ENCODE results near the gene DPH3.
A peak's percentile ranks its signal among the peaks of the same experiment; 100 is the strongest.

DPH3 gene

GRCh38 chr3:16251316-16252085, 13.2 kb downstream of the DPH3 start:
- Histone ChIP-seq H3K4me3 (no peak overlapping the region), H3K27ac (no peak overlapping the region)
- TF ChIP-seq CTCF (IDR thresholded peaks at IDR 0.05) = no peak
- no peak for DNase-seq (ENCODE audit: low spot score)

- no peak for TF ChIP-seq CTCF (IDR thresholded peaks at IDR 0.05)
- no peak for DNase-seq (ENCODE audit: low spot score)
- H3K27ac ChIP-seq = no peak overlapping the region
- no peak overlapping the region for H3K4me3 ChIP-seq
Observed at GRCh38 chr3:16249886-16250285, 14.9 kb downstream of the DPH3 start.

GRCh38 chr3:16249336-16249735, 15.4 kb downstream of the DPH3 start:
- DNase-seq (ENCODE audit: low spot score) = no peak
- no peak for TF ChIP-seq CTCF (IDR thresholded peaks at IDR 0.05)

GRCh38 chr3:16248556-16248955, 16.2 kb downstream of the DPH3 start:
- no peak for TF ChIP-seq CTCF (IDR thresholded peaks at IDR 0.05)
- Histone ChIP-seq H3K27ac (no peak overlapping the region), H3K4me3 (no peak overlapping the region)
- no peak for DNase-seq (ENCODE audit: low spot score)

More at GRCh38 chr3:16249336-16249735, 15.4 kb downstream of the DPH3 start:
- no peak overlapping the region for H3K27ac ChIP-seq
- H3K4me3 ChIP-seq = no peak overlapping the region

GRCh38 chr3:16247282-16248061, 17.3 kb downstream of the DPH3 start:
- H3K27ac ChIP-seq = no peak overlapping the region
- peak; percentile 93 for TF ChIP-seq CTCF (IDR thresholded peaks at IDR 0.05)
- H3K4me3 ChIP-seq = no peak overlapping the region
- no peak for DNase-seq (ENCODE audit: low spot score)

- H3K4me3 ChIP-seq = no peak overlapping the region
Observed at GRCh38 chr3:16245609-16246008, 19.1 kb downstream of the DPH3 start.

More at GRCh38 chr3:16245609-16246008, 19.1 kb downstream of the DPH3 start:
- no peak overlapping the region for H3K27ac ChIP-seq
- DNase-seq (ENCODE audit: low spot score) = no peak
- TF ChIP-seq CTCF (IDR thresholded peaks at IDR 0.05) = no peak

Data from coronary artery (tissue), 2 donors.